Measurements from ENCODE around the gene NLGN3.
"Not testable (repeated sequence)": the region's sequence is repeated elsewhere in the genome, so short reads cannot be mapped to it uniquely, and the experiment has no call there.

The NLGN3 gene

DNA sequence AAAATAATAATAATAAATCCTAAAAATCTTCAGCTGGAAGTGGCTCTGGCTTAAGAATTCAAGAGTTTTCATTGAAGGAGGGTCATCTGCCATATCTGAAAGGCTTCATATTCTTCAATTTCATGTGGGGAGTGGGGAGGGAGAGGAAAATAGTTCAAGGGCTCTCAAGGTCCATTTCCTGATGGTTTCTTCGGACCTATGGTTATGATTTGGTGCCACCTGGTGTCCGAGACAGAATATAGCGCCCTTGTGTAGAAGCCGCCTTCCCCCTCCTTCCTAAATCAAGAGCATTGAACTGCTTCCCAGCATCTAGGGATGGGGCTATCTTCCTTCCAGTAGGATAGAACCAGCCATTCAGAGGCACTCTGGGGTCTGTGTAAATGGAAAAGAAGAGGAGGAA, 34.3 kb downstream of the NLGN3 start:
- Histone ChIP-seq H3K9me2 (replicated peaks; ENCODE audit: insufficient read depth, low read length) (no peaks in the 10 kb centered on the region), H3K4me1 (ENCODE audit: low read length) (peaks cover 5% of the 10 kb centered on the region; the same call in 1 of the 2 replicates), H3K4me2 (ENCODE audit: low read depth, low read length) (no peak overlapping the region), H3K9ac (ENCODE audit: low read length) (no peak overlapping the region), H3F3A (ENCODE audit: insufficient read depth, low read length) (peaks cover 11% of the 10 kb centered on the region), H3K27me3 (replicated peaks; ENCODE audit: insufficient read depth, low read length) (no peaks in the 10 kb centered on the region), H3K27ac (ENCODE audit: low read length) (no peak overlapping the region), H2AFZ (ENCODE audit: low read length) (no peak overlapping the region), H3K4me3 (ENCODE audit: low read length) (no peak overlapping the region), H3K9me3 (replicated peaks; ENCODE audit: insufficient read depth, low read length) (no peaks in the 10 kb centered on the region), H3K79me2 (ENCODE audit: low read length) (no peaks in the 10 kb centered on the region), H3K36me3 (replicated peaks; ENCODE audit: insufficient read depth, low read length) (no peaks in the 10 kb centered on the region), H4K20me1 (ENCODE audit: insufficient read depth, low read length) (no peaks in the 10 kb centered on the region)
- peak; percentile 63 for DNase-seq
- TF ChIP-seq EZH2phosphoT487 (IDR thresholded peaks at IDR 0.05; ENCODE audit: low read length): no peak
- TF ChIP-seq EZH2 (optimal IDR thresholded peaks at IDR 0.05; ENCODE audit: low read depth, low read length): no peak
- TF ChIP-seq, protein P1, sequence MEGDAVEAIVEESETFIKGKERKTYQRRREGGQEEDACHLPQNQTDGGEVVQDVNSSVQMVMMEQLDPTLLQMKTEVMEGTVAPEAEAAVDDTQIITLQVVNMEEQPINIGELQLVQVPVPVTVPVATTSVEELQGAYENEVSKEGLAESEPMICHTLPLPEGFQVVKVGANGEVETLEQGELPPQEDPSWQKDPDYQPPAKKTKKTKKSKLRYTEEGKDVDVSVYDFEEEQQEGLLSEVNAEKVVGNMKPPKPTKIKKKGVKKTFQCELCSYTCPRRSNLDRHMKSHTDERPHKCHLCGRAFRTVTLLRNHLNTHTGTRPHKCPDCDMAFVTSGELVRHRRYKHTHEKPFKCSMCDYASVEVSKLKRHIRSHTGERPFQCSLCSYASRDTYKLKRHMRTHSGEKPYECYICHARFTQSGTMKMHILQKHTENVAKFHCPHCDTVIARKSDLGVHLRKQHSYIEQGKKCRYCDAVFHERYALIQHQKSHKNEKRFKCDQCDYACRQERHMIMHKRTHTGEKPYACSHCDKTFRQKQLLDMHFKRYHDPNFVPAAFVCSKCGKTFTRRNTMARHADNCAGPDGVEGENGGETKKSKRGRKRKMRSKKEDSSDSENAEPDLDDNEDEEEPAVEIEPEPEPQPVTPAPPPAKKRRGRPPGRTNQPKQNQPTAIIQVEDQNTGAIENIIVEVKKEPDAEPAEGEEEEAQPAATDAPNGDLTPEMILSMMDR (IDR thresholded peaks at IDR 0.05; ENCODE audit: low read length): peak; percentile 68

DNA sequence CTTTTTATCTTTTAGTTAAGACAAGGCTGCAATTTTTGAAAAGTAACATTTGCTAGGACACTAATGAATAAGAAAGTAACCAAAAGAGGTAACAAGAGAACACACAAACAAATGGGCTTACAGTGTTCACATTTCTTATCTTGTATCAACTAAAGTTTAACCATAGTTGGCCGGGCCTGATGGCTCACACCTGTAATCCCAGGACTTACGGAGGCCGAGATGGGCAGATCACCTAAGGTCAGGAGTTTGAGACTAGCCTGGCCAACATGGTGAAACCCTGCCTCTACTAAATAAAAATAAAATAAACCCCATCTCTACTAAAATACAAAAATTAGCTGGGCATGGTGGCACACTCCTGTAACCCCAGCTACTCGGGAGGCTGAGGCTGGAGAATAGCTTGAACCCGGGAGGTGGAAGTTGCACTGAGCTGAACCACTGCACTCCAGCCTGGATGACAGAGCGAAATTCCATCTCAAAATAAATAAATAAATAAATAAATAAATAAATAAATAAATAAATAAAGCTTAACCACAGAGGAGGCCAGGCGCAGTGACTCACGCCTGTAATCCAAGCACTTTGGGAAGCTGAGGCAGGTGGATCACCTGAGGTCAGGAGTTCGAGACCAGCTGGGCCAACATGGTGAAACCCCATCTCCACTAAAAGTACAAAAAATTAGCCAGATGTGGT, 36.1 kb downstream of the NLGN3 start:
- H3K4me3 ChIP-seq (ENCODE audit: low read length); H3K9me2 ChIP-seq (replicated peaks; ENCODE audit: insufficient read depth, low read length); H3K9ac ChIP-seq (ENCODE audit: low read length); H2AFZ ChIP-seq (ENCODE audit: low read length); H3K79me2 ChIP-seq (ENCODE audit: low read length); H3K27me3 ChIP-seq (replicated peaks; ENCODE audit: insufficient read depth, low read length); H3K4me1 ChIP-seq (ENCODE audit: low read length); DNase-seq; H3K4me2 ChIP-seq (ENCODE audit: low read depth, low read length); H3K9me3 ChIP-seq (replicated peaks; ENCODE audit: insufficient read depth, low read length); H3K36me3 ChIP-seq (replicated peaks; ENCODE audit: insufficient read depth, low read length); H4K20me1 ChIP-seq (ENCODE audit: insufficient read depth, low read length): not testable (repeated sequence)
- Histone ChIP-seq H3F3A (ENCODE audit: insufficient read depth, low read length) (peaks cover 11% of the 10 kb centered on the region), H3K27ac (ENCODE audit: low read length) (peak overlapping the region; percentile 97; the same call in 1 of the 2 replicates)

DNA sequence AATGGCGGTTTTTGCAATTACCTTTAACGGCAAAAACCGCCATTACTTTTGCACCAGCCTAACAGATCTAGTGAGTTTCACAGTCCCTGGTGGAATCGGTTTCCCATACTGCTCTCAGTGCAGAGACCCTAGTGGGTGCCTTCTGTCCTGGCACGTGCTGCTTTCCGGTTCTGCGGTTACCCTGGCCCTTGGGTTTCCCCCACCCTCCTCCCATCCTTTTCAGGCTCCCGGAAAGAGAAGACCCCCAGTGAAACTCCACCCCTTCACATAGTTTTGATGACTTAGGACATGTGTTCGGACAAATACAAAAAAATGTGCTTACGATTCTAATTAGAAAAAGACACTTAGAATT, 36.9 kb downstream of the NLGN3 start:
- Histone ChIP-seq H3K9me3 (replicated peaks; ENCODE audit: insufficient read depth, low read length) (no peaks in the 10 kb centered on the region), H3K36me3 (replicated peaks; ENCODE audit: insufficient read depth, low read length) (no peaks in the 10 kb centered on the region), H3K4me3 (ENCODE audit: low read length) (peak overlapping the region; percentile 61), H3K9ac (ENCODE audit: low read length) (peak overlapping the region; percentile 83), H3F3A (ENCODE audit: insufficient read depth, low read length) (peaks cover 11% of the 10 kb centered on the region), H3K4me2 (ENCODE audit: low read depth, low read length) (peak overlapping the region; percentile 79), H3K27me3 (replicated peaks; ENCODE audit: insufficient read depth, low read length) (no peaks in the 10 kb centered on the region), H4K20me1 (ENCODE audit: insufficient read depth, low read length) (no peaks in the 10 kb centered on the region), H3K9me2 (replicated peaks; ENCODE audit: insufficient read depth, low read length) (no peaks in the 10 kb centered on the region), H3K4me1 (ENCODE audit: low read length) (peaks cover 5% of the 10 kb centered on the region; the same call in 1 of the 2 replicates), H3K27ac (ENCODE audit: low read length) (peak overlapping the region; percentile 97), H2AFZ (ENCODE audit: low read length) (peak overlapping the region; percentile 56; the same call in 1 of the 2 replicates), H3K79me2 (ENCODE audit: low read length) (no peaks in the 10 kb centered on the region)
- TF ChIP-seq, protein P1 (IDR thresholded peaks at IDR 0.05; ENCODE audit: low read length): no peak
- TF ChIP-seq EZH2phosphoT487 (IDR thresholded peaks at IDR 0.05; ENCODE audit: low read length): no peak
- TF ChIP-seq EZH2 (optimal IDR thresholded peaks at IDR 0.05; ENCODE audit: low read depth, low read length): no peak
- peak; percentile 52 for DNase-seq

Data from MM.1S (cell line).